Measurements from ENCODE around the gene POLA1.

POLA1 gene

GRCh38 chrX:24693453-24694202 lies at the start of gene POLA1:
Gene POLA1, plus strand, starts transcription at chrX:24693918. Its CDS starts 44 bp downstream, at chrX:24693962.
- TF ChIP-seq CTCF (IDR thresholded peaks at IDR 0.05; ENCODE audit: low read depth, low read length), result no peak
- no peak for TF ChIP-seq EZH2phosphoT487 (IDR thresholded peaks at IDR 0.05; ENCODE audit: low read depth)
- Histone ChIP-seq H3K4me2 (ENCODE audit: low read length) (peak within 1 kb of the TSS; percentile 87), H3K9ac (ENCODE audit: low read length) (peak within 1 kb of the TSS; percentile 85), H3K36me3 (replicated peaks; ENCODE audit: low read depth, low read length) (peaks cover 8% of the 10 kb centered on the region), H4K20me1 (ENCODE audit: insufficient read depth, low read length) (peaks cover 13% of the 10 kb centered on the region), H3K4me3 (ENCODE audit: low read length) (peak within 1 kb of the TSS; percentile 91), H3K9me3 (ENCODE audit: insufficient read depth, low read length) (no peaks in the 10 kb centered on the region), H3K27me3 (ENCODE audit: low read depth, low read length) (no peaks in the 10 kb centered on the region), H3K27ac (ENCODE audit: low read length) (peak within 1 kb of the TSS; percentile 31), H2AFZ (ENCODE audit: low read depth, low read length) (peak within 1 kb of the TSS; percentile 83), H3K4me1 (ENCODE audit: low read length) (peaks cover 18% of the 10 kb centered on the region), H3K79me2 (ENCODE audit: low read length) (peaks cover 49% of the 10 kb centered on the region)

GRCh38 chrX:24646006-24646405 lies 47.7 kb upstream of the POLA1 start:
- Histone ChIP-seq H3K36me3 (replicated peaks; ENCODE audit: low read depth, low read length) (no peaks in the 10 kb centered on the region), H3K9me3 (ENCODE audit: insufficient read depth, low read length) (no peaks in the 10 kb centered on the region), H3K27ac (ENCODE audit: low read length) (no peak overlapping the region), H2AFZ (ENCODE audit: low read depth, low read length) (no peak overlapping the region), H3K4me2 (ENCODE audit: low read length) (no peak overlapping the region), H3K9ac (ENCODE audit: low read length) (no peak overlapping the region), H3K4me3 (ENCODE audit: low read length) (no peak overlapping the region), H3K79me2 (ENCODE audit: low read length) (no peaks in the 10 kb centered on the region), H3K27me3 (ENCODE audit: low read depth, low read length) (peaks cover 4% of the 10 kb centered on the region; the same call in 1 of the 2 replicates), H4K20me1 (ENCODE audit: insufficient read depth, low read length) (no peaks in the 10 kb centered on the region), H3K4me1 (ENCODE audit: low read length) (no peaks in the 10 kb centered on the region)
- TF ChIP-seq CTCF (IDR thresholded peaks at IDR 0.05; ENCODE audit: low read depth, low read length) (no peak), EZH2phosphoT487 (IDR thresholded peaks at IDR 0.05; ENCODE audit: low read depth) (no peak)

GRCh38 chrX:24646745-24647182 lies 47.0 kb upstream of the POLA1 start:
- Histone ChIP-seq H3K27ac (ENCODE audit: low read length) (no peak overlapping the region), H3K4me3 (ENCODE audit: low read length) (no peak overlapping the region), H3K9me3 (ENCODE audit: insufficient read depth, low read length) (no peaks in the 10 kb centered on the region), H4K20me1 (ENCODE audit: insufficient read depth, low read length) (no peaks in the 10 kb centered on the region), H3K4me2 (ENCODE audit: low read length) (peak overlapping the region; percentile 41), H2AFZ (ENCODE audit: low read depth, low read length) (no peak overlapping the region; the same call in 1 of the 2 replicates), H3K9ac (ENCODE audit: low read length) (no peak overlapping the region), H3K79me2 (ENCODE audit: low read length) (no peaks in the 10 kb centered on the region), H3K36me3 (replicated peaks; ENCODE audit: low read depth, low read length) (no peaks in the 10 kb centered on the region), H3K4me1 (ENCODE audit: low read length) (no peaks in the 10 kb centered on the region), H3K27me3 (ENCODE audit: low read depth, low read length) (peaks cover 4% of the 10 kb centered on the region; the same call in 1 of the 2 replicates)
- TF ChIP-seq CTCF (IDR thresholded peaks at IDR 0.05; ENCODE audit: low read depth, low read length) (no peak), EZH2phosphoT487 (IDR thresholded peaks at IDR 0.05; ENCODE audit: low read depth) (no peak)

- H3K79me2 ChIP-seq (ENCODE audit: low read length), result no peaks in the 10 kb centered on the region
- peak within 1 kb of the TSS; percentile 41 for H3K4me2 ChIP-seq (ENCODE audit: low read length)
- no peaks in the 10 kb centered on the region for H3K36me3 ChIP-seq (replicated peaks; ENCODE audit: low read depth, low read length)
- TF ChIP-seq CTCF (IDR thresholded peaks at IDR 0.05; ENCODE audit: low read depth, low read length) (no peak), EZH2phosphoT487 (IDR thresholded peaks at IDR 0.05; ENCODE audit: low read depth) (no peak)
- no peaks in the 10 kb centered on the region for H3K9me3 ChIP-seq (ENCODE audit: insufficient read depth, low read length)
- no peak within 1 kb of the TSS; the same call in 1 of the 2 replicates for H2AFZ ChIP-seq (ENCODE audit: low read depth, low read length)
- H3K27me3 ChIP-seq (ENCODE audit: low read depth, low read length), result peaks cover 4% of the 10 kb centered on the region; the same call in 1 of the 2 replicates
- no peaks in the 10 kb centered on the region for H3K4me1 ChIP-seq (ENCODE audit: low read length)
- no peak within 1 kb of the TSS for H3K9ac ChIP-seq (ENCODE audit: low read length)
- no peak within 1 kb of the TSS for H3K27ac ChIP-seq (ENCODE audit: low read length)
- H4K20me1 ChIP-seq (ENCODE audit: insufficient read depth, low read length), result no peaks in the 10 kb centered on the region
- H3K4me3 ChIP-seq (ENCODE audit: low read length), result no peak within 1 kb of the TSS
Observed at GRCh38 chrX:24647257-24648058, 46.3 kb upstream of the POLA1 start, which contains the start of gene PCYT1B. Gene PCYT1B, minus strand, starts transcription at chrX:24647347. Its CDS starts 242 bp downstream, at chrX:24647105.

Measured in OCI-LY3 (cell line).